K562 (cell line): ENCODE results near the gene SLC43A1. TPM values are rescaled to one million over a fixed set of nuclear protein-coding genes. Genes with fewer than 3 reads are reported as not detected.

Experiments used
- ATAC-seq: fragments of 200-7000 bp; cut with Tn5 transposase; 3 replicates; pipeline ENCODE4 v1.9.1; 2020; ENCODE audit warnings: moderate library complexity
- BruUV-seq: library from RNA; stranded (reverse); fragments of 400-500 nt; replicated peaks from 2 replicates; lab custom pipeline; 2021; lab: Mats Ljungman, UMichigan
- CTCF ChIA-PET: fragments of 300-600 bp; formaldehyde crosslinking; extraction: SDS; loops from one replicate; lab custom pipeline; 2021; ENCODE audit warnings: low intra/inter-chr PET ratio; lab: Yijun Ruan, JAX
- POLR2A ChIA-PET: fragments of 300-600, 350-650 bp; sonication (Branson Sonifier 250); formaldehyde crosslinking; extraction: SDS; loops from one replicate; lab custom pipeline; 2021; ENCODE audit warnings: antibody characterized with exemption, inconsistent platforms; lab: Yijun Ruan, JAX
- DNase-seq, 4 experiments: peaks; one replicate each; pipeline versions ENCODE4 v3.0.0 to v3.0.0-alpha.2; 2011 to 2018; ENCODE audit warnings: low spot score in 3 of 4, mixed read lengths in 3 of 4; ENCODE audit errors: extremely low read depth in 1 of 4
- FAIRE-seq: peaks from 2 replicates; lab custom pipeline; 2011; peaks lifted over from hg19 to GRCh38; lab: Jason Lieb, UNC
- H2AFZ ChIP-seq: 2 replicates; pipeline ENCODE4 v1.6.0; 2011; ENCODE audit warnings: low read depth, low read length, control low read depth, inconsistent platforms
- H3K27ac ChIP-seq: fragments of 200-600 bp; 3 replicates; pipeline ENCODE4 v1.8.0; 2011; ENCODE audit warnings: low read depth, mild to moderate bottlenecking, control low read depth, inconsistent platforms, low read length, moderate library complexity, mixed read lengths; ENCODE audit errors: extremely low read depth
- H3K27me3 ChIP-seq, 2 experiments: fragments of 300-600 bp in 1 of 2; 2 replicates in 1 of 2; 3 replicates in 1 of 2; pipeline versions ENCODE4 v1.6.0 to v1.8.0; 2011; ENCODE audit warnings: inconsistent platforms in 2 of 2, low read length in 2 of 2, mild to moderate bottlenecking in 1 of 2, mixed read lengths in 1 of 2, moderate library complexity in 1 of 2; ENCODE audit not compliant: control insufficient read depth in 2 of 2, insufficient read depth in 2 of 2
- H3K36me3 ChIP-seq: fragments of 300-600 bp; 3 replicates; pipeline ENCODE4 v1.8.0; 2011; ENCODE audit warnings: mild to moderate bottlenecking, low read length, inconsistent platforms; ENCODE audit not compliant: control insufficient read depth, insufficient read depth
- H3K4me1 ChIP-seq, 2 experiments: fragments of 200-600 bp in 1 of 2; replicated peaks in 1 of 2; 2 replicates in 1 of 2; 3 replicates in 1 of 2; pipeline versions ENCODE4 v1.5.1 to v1.8.0; 2011; ENCODE audit warnings: inconsistent platforms in 2 of 2, low read length in 2 of 2, mild to moderate bottlenecking in 1 of 2, mixed read lengths in 1 of 2, moderate library complexity in 1 of 2; ENCODE audit not compliant: control insufficient read depth in 2 of 2, insufficient read depth in 2 of 2
- H3K4me2 ChIP-seq: 2 replicates; pipeline ENCODE4 v1.6.1; 2011; ENCODE audit warnings: low read length, control low read depth, inconsistent platforms, mixed read lengths; ENCODE audit not compliant: insufficient read depth
- H3K4me3 ChIP-seq: fragments of 200-600 bp; sonication (generic), shearing (Covaris generic); 2 replicates; pipeline ENCODE4 v1.5.1; 2016; ENCODE audit warnings: control low read depth, inconsistent platforms
- H3K79me2 ChIP-seq: fragments of 200-600 bp; 3 replicates; pipeline ENCODE4 v1.8.0; 2011; ENCODE audit warnings: low read length, inconsistent platforms; ENCODE audit not compliant: control insufficient read depth, insufficient read depth
- H3K9ac ChIP-seq, 2 experiments: 2 replicates each; pipeline versions ENCODE4 v1.6.0 to v1.6.1; 2011; ENCODE audit warnings: low read depth in 2 of 2, low read length in 2 of 2, control low read depth in 1 of 2, inconsistent platforms in 1 of 2, mild to moderate bottlenecking in 1 of 2, mixed read lengths in 1 of 2; ENCODE audit not compliant: insufficient read depth in 1 of 2
- H3K9me1 ChIP-seq: one replicate; pipeline ENCODE4 v1.6.0; 2011; ENCODE audit warnings: inconsistent platforms, mild to moderate bottlenecking, low read length, moderate library complexity; ENCODE audit not compliant: control insufficient read depth, insufficient read depth
- H3K9me3 ChIP-seq: replicated peaks from 2 replicates; pipeline ENCODE4 v1.5.1; 2011; ENCODE audit warnings: low read depth, low read length, inconsistent platforms; ENCODE audit not compliant: control insufficient read depth, insufficient read depth
- H4K20me1 ChIP-seq: replicated peaks from 2 replicates; pipeline ENCODE4 v1.6.1; 2011; ENCODE audit warnings: low read length, inconsistent platforms, mixed read lengths; ENCODE audit not compliant: control insufficient read depth, insufficient read depth
- ARID1B ChIP-seq: fragments of 450-650 bp; IDR thresholded peaks from 2 replicates; pipeline ENCODE4 v1.6.1; 2016; ENCODE audit warnings: antibody characterized with exemption, mild to moderate bottlenecking, inconsistent platforms
- DMBX1 ChIP-seq: fragments of 250-450 bp; sonication (Bioruptor Pico); IDR thresholded peaks from 2 replicates; pipeline ENCODE4 v1.8.0; 2022; ENCODE audit warnings: inconsistent platforms, mild to moderate bottlenecking, moderate library complexity, borderline replicate concordance
- ELF4 ChIP-seq: fragments of 450-650 bp; formaldehyde crosslinking; IDR thresholded peaks from 2 replicates; pipeline ENCODE4 v1.4.0; 2022; ENCODE audit warnings: missing genetic modification characterization
- HCFC1 ChIP-seq: IDR thresholded peaks from 2 replicates; pipeline ENCODE4 v1.6.1; 2012; ENCODE audit warnings: low read depth, low read length, improper control_type of control experiment
- NCOA4 ChIP-seq: fragments of 450-650 bp; IDR thresholded peaks from 2 replicates; pipeline ENCODE4 v1.6.1; 2018; ENCODE audit warnings: mild to moderate bottlenecking; ENCODE audit not compliant: partially characterized antibody
- NFIC ChIP-seq: fragments of 450-650 bp; IDR thresholded peaks from 2 replicates; pipeline ENCODE4 v1.6.1; 2017; ENCODE audit warnings: mild to moderate bottlenecking, inconsistent platforms
- PHB ChIP-seq: fragments of 250-450 bp; sonication (Bioruptor Pico); IDR thresholded peaks from 2 replicates; pipeline ENCODE4 v1.5.0; 2021
- PTTG1 ChIP-seq: fragments of 450-650 bp; IDR thresholded peaks from 2 replicates; pipeline ENCODE4 v1.6.1; 2016; ENCODE audit warnings: low read depth, mild to moderate bottlenecking, missing genetic modification characterization, missing compliant biosample characterization
- RREB1 ChIP-seq: fragments of 250-450 bp; sonication (Bioruptor Pico); IDR thresholded peaks from 2 replicates; pipeline ENCODE4 v1.4.0; 2020
- SMAD4 ChIP-seq: fragments of 250-450 bp; sonication (Bioruptor Pico); conservative IDR thresholded peaks from 2 replicates; pipeline ENCODE4 v1.8.0; 2021; ENCODE audit warnings: inconsistent platforms, mild to moderate bottlenecking, moderate library complexity
- SMC3 ChIP-seq: conservative IDR thresholded peaks from 2 replicates; pipeline ENCODE4 v1.6.1; 2011; ENCODE audit warnings: low read depth, low read length, improper control_type of control experiment; ENCODE audit not compliant: insufficient read depth
- SNRNP70 ChIP-seq: fragments of 200-400 bp; formaldehyde crosslinking; optimal IDR thresholded peaks from 2 replicates; pipeline ENCODE3; 2017; ENCODE audit warnings: low read depth, low read length
- XRCC3 ChIP-seq: fragments of 450-650 bp; IDR thresholded peaks from 2 replicates; pipeline ENCODE4 v1.6.1; 2017; ENCODE audit warnings: mild to moderate bottlenecking, moderate library complexity
- ZNF445 ChIP-seq: fragments of 250-450 bp; sonication (Bioruptor Pico); IDR thresholded peaks from 2 replicates; pipeline ENCODE4 v1.4.0; 2020; ENCODE audit warnings: low read depth, mild to moderate bottlenecking, moderate library complexity
- ZNF695 ChIP-seq: fragments of 450-650 bp; formaldehyde crosslinking; IDR thresholded peaks from 2 replicates; pipeline ENCODE4 v1.4.0; 2020; ENCODE audit warnings: mild to moderate bottlenecking, moderate library complexity
- WGBS: fragments of 100-300 bp; shearing (Covaris generic); methylation state at CpG from one replicate; pipeline ENCODE4 v1.1.6; 2016; ENCODE audit warnings: low coverage, mixed read lengths; ENCODE audit not compliant: insufficient coverage; ENCODE audit errors: missing lambda C conversion rate; 5-methylcytosine and 5-hydroxymethylcytosine counted together
- in situ Hi-C: fragments of 300-500 bp; cut with MboI; formaldehyde crosslinking; loops from 4 replicates; pipeline ENCODE4 v1.15.0; 2018; ENCODE audit warnings: inconsistent platforms, mixed read lengths
- intact Hi-C: fragments of 100-400 bp; cut with micrococcal nuclease; formaldehyde crosslinking; loops from 2 replicates; pipeline ENCODE4 v1.14.2; 2022
- polyA plus RNA-seq, 8 experiments: library from polyadenylated mRNA; depleted of rRNA in 4 of 8; stranded (reverse) in 5 of 8; unstranded in 3 of 8; fragments of >200 nt; fragmentation: Nextera tagmentation in 2 of 8; fragmentation: Illumina TruSeq in 1 of 8; extraction: Ambion mirVana in 2 of 8; extraction: Trizol in 1 of 8; gene quantifications; 2 replicates each; pipeline versions ENCODE4 v1.2.1 to v1.2.3, GENCODE V29; 2011 to 2014; ENCODE audit warnings: inconsistent platforms in 1 of 8, missing spikeins in 1 of 8
- total RNA-seq, 7 experiments: library from RNA; depleted of rRNA in 6 of 7; stranded (reverse); fragments of >200 nt in 6 of 7; fragmentation: Illumina TruSeq in 2 of 7; extraction: Trizol in 2 of 7; gene quantifications; 2 replicates each; pipeline versions ENCODE4 v1.2.1 to v1.2.3, GENCODE V29; 2011 to 2021; ENCODE audit warnings: low replicate concordance in 1 of 7

Gene SLC43A1
- total and polyA plus RNA-seq, 9 of the 15 experiments (the other 6 are each of a cell fraction or from before 2014, with no cell fraction given): 2.6 to 41.8 (median 24.6) TPM

GRCh38 chr11:57543593-57543992, 28.1 kb upstream of the SLC43A1 start:
- CTCF ChIA-PET: no interaction called here
- no peak for DNase-seq

More at GRCh38 chr11:57543593-57543992, 28.1 kb upstream of the SLC43A1 start:
- FAIRE-seq (no peak), ATAC-seq (no peak)
- H3K9me1 ChIP-seq: no peaks in the 10 kb centered on the region
- H3K4me2 ChIP-seq: no peak overlapping the region
- 2% methylated on average over 5 of the region's 6 CpGs for WGBS
- no peak overlapping the region for H2AFZ ChIP-seq
- no peak overlapping the region for H3K27ac ChIP-seq
- intact Hi-C loops (no loop called here), in situ Hi-C loops (no loop called here)
- TF ChIP-seq HCFC1 (no peak), SMAD4 (CRISPR knock-in tag) (no peak), NCOA4 (no peak), RREB1 (CRISPR knock-in tag) (no peak), PHB (CRISPR knock-in tag) (no peak), DMBX1 (CRISPR knock-in tag) (no peak), SNRNP70 (no peak), ARID1B (no peak), ZNF445 (no peak), ZNF695 (CRISPR knock-in tag) (no peak), PTTG1 (no peak), NFIC (no peak), ELF4 (CRISPR knock-in tag) (no peak), SMC3 (no peak), XRCC3 (no peak)
- no peaks in the 10 kb centered on the region for H3K36me3 ChIP-seq
- peak overlapping the region in 1 of 2 experiments; percentile 1; a peak in 1 of 4 replicates for H3K9ac ChIP-seq
- no peaks in the 10 kb centered on the region for H3K9me3 ChIP-seq
- no peaks in the 10 kb centered on the region for H4K20me1 ChIP-seq
- POLR2A ChIA-PET: interaction anchor here (1.0 kb wide), 1 partner anchor 232 kb away, joined by 3 read pairs; no protein-coding TSS in a partner anchor
- peaks cover 6 to 9% of the 10 kb centered on the region in 2 experiments; a peak in 4 of 5 replicates for H3K4me1 ChIP-seq
- H3K79me2 ChIP-seq: no peaks in the 10 kb centered on the region
- no TSS peak for BruUV-seq
- H3K4me3 ChIP-seq: no peak overlapping the region
- peaks cover 0 to 14% of the 10 kb centered on the region in 2 experiments; a peak in 2 of 5 replicates for H3K27me3 ChIP-seq
